Transverse colon (tissue), 4 donors: Measurements from ENCODE around the gene PALLD. TPM values are rescaled to one million over a fixed set of nuclear protein-coding genes. Genes with fewer than 3 reads are reported as not detected.
A peak's percentile ranks its signal among the peaks of the same experiment; 100 is the strongest.

Source experiments
- DNase-seq: peaks from one replicate; pipeline ENCODE4 v3.0.0-alpha.2; 2019
- H3K27ac ChIP-seq, 4 donors: fragments of 200-600 bp; sonication (generic); 2 replicates each; pipeline ENCODE4 v1.5.1; 2016 to 2018; ENCODE audit warnings: inconsistent platforms in 4 of 4
- H3K27me3 ChIP-seq: fragments of 200-600 bp; sonication (generic); 2 replicates; pipeline ENCODE4 v1.5.1; 2017; ENCODE audit warnings: inconsistent platforms
- H3K36me3 ChIP-seq, 4 donors: fragments of 200-600 bp; sonication (generic); 2 replicates each; pipeline ENCODE4 v1.5.1; 2017 to 2019; ENCODE audit warnings: inconsistent platforms in 4 of 4
- H3K4me1 ChIP-seq, 4 donors: fragments of 200-600 bp; sonication (generic); 2 replicates each; pipeline ENCODE4 v1.5.1; 2017 to 2020; ENCODE audit warnings: inconsistent platforms in 4 of 4
- H3K4me3 ChIP-seq, 4 donors: fragments of 200-600 bp; sonication (generic); 1 replicate in 1 of 4; 2 replicates in 3 of 4; pipeline versions ENCODE4 v1.5.1 to v1.6.1; 2017 to 2019; ENCODE audit warnings: inconsistent platforms in 4 of 4
- H3K9me3 ChIP-seq, 2 donors: fragments of 200-600 bp; sonication (generic); 2 replicates each; pipeline ENCODE4 v1.5.1; 2017 to 2019; ENCODE audit warnings: inconsistent platforms in 2 of 2
- CTCF ChIP-seq, 5 experiments: fragments of 200-600 bp in 3 of 5; fragments of 450-650 bp in 2 of 5; sonication (generic) in 3 of 5; IDR thresholded peaks; 1 replicate in 2 of 5; 2 replicates in 3 of 5; pipeline ENCODE4 v1.5.1; 2016 to 2017; ENCODE audit warnings: antibody characterized with exemption in 5 of 5, inconsistent platforms in 3 of 5, mild to moderate bottlenecking in 2 of 5, moderate library complexity in 1 of 5
- EP300 ChIP-seq: sonication (generic); formaldehyde crosslinking; IDR thresholded peaks from one replicate; pipeline ENCODE4 v1.6.1; 2017; ENCODE audit warnings: antibody characterized with exemption, low read depth
- POLR2A ChIP-seq: fragments of 450-650 bp; IDR thresholded peaks from one replicate; pipeline ENCODE4 v1.6.1; 2016; ENCODE audit warnings: antibody characterized with exemption, mild to moderate bottlenecking, moderate library complexity
- POLR2AphosphoS5 ChIP-seq, 3 donors: sonication (generic); formaldehyde crosslinking; IDR thresholded peaks; one replicate each; pipeline ENCODE4 v1.6.1; 2016; ENCODE audit warnings: antibody characterized with exemption in 3 of 3
- WGBS, 2 donors: methylation state at CpG; one replicate each; pipeline ENCODE4 v1.1.5; 2018; ENCODE audit warnings: low coverage in 1 of 2; 5-methylcytosine and 5-hydroxymethylcytosine counted together
- in situ Hi-C, 4 donors: fragments of 200-750 bp; cut with MboI; loops; one replicate each; pipeline versions ENCODE4 v1.15.0 to v1.15.1; 2017; ENCODE audit warnings: low sequenced_read_pairs in 3 of 4, low pct_ligation_motif_present in 1 of 4, low pct_unique_long_range_greater_than_20kb in 1 of 4
- intact Hi-C: fragments of 100-400 bp; cut with DNase I; formaldehyde crosslinking; loops from one replicate; pipeline ENCODE4 v1.15.1; 2023; ENCODE audit warnings: low total_unique reads
- total RNA-seq, 4 donors: library from RNA; depleted of rRNA; stranded (reverse); fragments of >200 nt; gene quantifications; one replicate each; pipeline ENCODE4 v1.1.0, GENCODE V29; 2016

Gene PALLD
- total RNA-seq, 4 donors from 2014 or later = 230 to 309 (median 278) TPM

GRCh38 chr4:168566726-168567125 lies 69.9 kb downstream of the PALLD start:
- Histone ChIP-seq H3K27me3 (no peaks in the 10 kb centered on the region), H3K4me1 (peaks cover 0 to 26% (median 14%) of the 10 kb centered on the region in 4 donors), H3K36me3 (no peaks in the 10 kb centered on the region), H3K4me3 (no peak overlapping the region), H3K9me3 (no peaks in the 10 kb centered on the region), H3K27ac (no peak overlapping the region)
- in situ Hi-C loops (no loop called here), intact Hi-C loops (no loop called here)
- no peak for DNase-seq
- no peak for TF ChIP-seq CTCF (IDR thresholded peaks at IDR 0.05)
- TF ChIP-seq EP300 = no peak
- no peak for TF ChIP-seq POLR2AphosphoS5 (IDR thresholded peaks at IDR 0.05)
- TF ChIP-seq POLR2A = no peak

GRCh38 chr4:168569066-168569930 lies 72.4 kb downstream of the PALLD start:
- in situ Hi-C loops (no loop called here), intact Hi-C loops (no loop called here)
- TF ChIP-seq POLR2AphosphoS5 (IDR thresholded peaks at IDR 0.05) (no peak), CTCF (IDR thresholded peaks at IDR 0.05) (no peak), POLR2A (no peak), EP300 (no peak)
- Histone ChIP-seq H3K9me3 (no peaks in the 10 kb centered on the region), H3K36me3 (no peaks in the 10 kb centered on the region), H3K27ac (peak overlapping the region; percentile 22 to 67 (median 56)), H3K4me3 (no peak overlapping the region), H3K4me1 (peaks cover 0 to 20% (median 12%) of the 10 kb centered on the region in 4 donors), H3K27me3 (no peaks in the 10 kb centered on the region)
- peak; percentile 45 for DNase-seq
- 22% methylated on average over 9 of the region's 9 CpGs for WGBS, 2 donors

- H3K4me3 ChIP-seq = no peak overlapping the region
- WGBS, 2 donors = 40 to 47% methylated on average over 2 to 9 of the region's 9 CpGs
- no peak for DNase-seq
- no peaks in the 10 kb centered on the region for H3K27me3 ChIP-seq
- in situ Hi-C loops (no loop called here), intact Hi-C loops (no loop called here)
- H3K36me3 ChIP-seq = no peaks in the 10 kb centered on the region
- H3K27ac ChIP-seq = peak overlapping the region; percentile 22 to 67 (median 56)
- H3K9me3 ChIP-seq = no peaks in the 10 kb centered on the region
- no peak for TF ChIP-seq POLR2AphosphoS5 (IDR thresholded peaks at IDR 0.05)
- no peak for TF ChIP-seq CTCF (IDR thresholded peaks at IDR 0.05)
- TF ChIP-seq POLR2A = no peak
- TF ChIP-seq EP300 = no peak
- peaks cover 0 to 20% (median 12%) of the 10 kb centered on the region in 4 donors for H3K4me1 ChIP-seq
Measured at GRCh38 chr4:168569931-168570276, 73.1 kb downstream of the PALLD start.

GRCh38 chr4:168570466-168570865 lies 73.6 kb downstream of the PALLD start:
- in situ Hi-C loops (no loop called here), intact Hi-C loops (no loop called here)
- no peak for TF ChIP-seq EP300
- no peak for TF ChIP-seq POLR2AphosphoS5 (IDR thresholded peaks at IDR 0.05)
- no peak for TF ChIP-seq POLR2A
- TF ChIP-seq CTCF (IDR thresholded peaks at IDR 0.05) = no peak
- Histone ChIP-seq H3K9me3 (no peaks in the 10 kb centered on the region), H3K27me3 (no peaks in the 10 kb centered on the region), H3K4me3 (no peak overlapping the region), H3K27ac (peak overlapping the region in 2 of 4 donors; percentile 58 to 67), H3K4me1 (peaks cover 0 to 20% (median 12%) of the 10 kb centered on the region in 4 donors), H3K36me3 (no peaks in the 10 kb centered on the region)
- DNase-seq = no peak
